ENCODE measurements around the gene B3GLCT.
"Not testable (repeated sequence)": the region's sequence is repeated elsewhere in the genome, so short reads cannot be mapped to it uniquely, and the experiment has no call there.

Gene B3GLCT

DNA sequence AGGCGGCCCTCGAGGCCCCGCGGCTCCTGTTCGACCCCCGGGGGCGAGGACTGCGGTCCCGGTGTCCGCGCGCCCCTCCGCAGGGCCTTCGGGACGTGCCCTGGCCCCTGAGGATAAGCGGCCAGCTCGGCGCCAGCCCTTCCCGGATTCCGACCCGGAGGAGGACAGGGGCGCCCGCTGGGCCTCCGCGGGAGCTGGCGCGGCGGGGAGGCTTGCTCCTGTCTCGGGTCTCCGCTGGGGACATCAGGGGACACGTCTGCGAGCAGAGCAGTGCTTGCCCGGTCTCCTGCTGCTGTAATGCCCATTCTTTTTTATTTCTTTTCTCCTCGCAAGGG lies 829 bp downstream of the B3GLCT start:
- Mint-ChIP-seq H3K27me3 (no peaks in the 10 kb centered on the region), H3K36me3 (ENCODE audit: low read depth) (no peaks in the 10 kb centered on the region), H3K4me3 (peak overlapping the region; percentile 77), H3K27ac (peak overlapping the region; percentile 81), H3K9me3 (no peaks in the 10 kb centered on the region), H3K4me1 (ENCODE audit: low read depth) (peaks cover 47% of the 10 kb centered on the region)
- no peak for DNase-seq

DNA sequence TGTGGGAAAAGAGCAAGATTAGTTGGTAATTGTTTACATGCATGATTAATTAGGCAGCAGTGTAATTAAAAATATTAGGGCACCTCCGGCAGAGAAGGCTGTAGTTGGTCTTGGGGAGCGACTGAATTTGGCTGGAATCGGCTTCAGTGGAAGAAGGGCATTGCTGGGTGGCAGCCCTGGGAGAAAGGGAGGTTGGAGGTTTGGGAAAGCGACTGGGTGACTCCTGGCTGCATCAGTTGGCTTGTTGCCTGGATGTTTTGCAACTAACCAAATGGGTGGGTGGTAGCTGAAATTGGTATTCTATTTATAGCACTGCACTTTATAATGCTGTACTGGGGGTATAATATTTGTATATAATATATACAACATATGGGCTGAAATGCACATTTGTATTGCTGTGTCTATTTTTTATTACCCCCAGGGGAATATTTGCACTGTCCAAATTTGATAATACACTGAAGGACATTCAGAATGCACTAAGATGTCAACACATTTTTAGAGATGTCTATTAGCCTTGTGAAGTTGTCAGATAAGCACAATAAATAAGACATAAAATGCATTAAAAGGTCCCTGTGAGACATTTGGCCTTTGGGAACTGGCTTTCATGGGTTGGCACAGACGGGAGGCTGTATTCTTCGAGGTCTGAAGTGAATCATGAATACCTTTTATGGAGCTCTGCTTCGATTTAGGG lies 1.7 kb downstream of the B3GLCT start:
- Mint-ChIP-seq H3K9me3 (no peaks in the 10 kb centered on the region), H3K27ac (peak overlapping the region; percentile 81), H3K4me3 (peak overlapping the region; percentile 77), H3K36me3 (ENCODE audit: low read depth) (no peaks in the 10 kb centered on the region), H3K27me3 (no peaks in the 10 kb centered on the region), H3K4me1 (ENCODE audit: low read depth) (peaks cover 45% of the 10 kb centered on the region)
- no peak for DNase-seq

DNA sequence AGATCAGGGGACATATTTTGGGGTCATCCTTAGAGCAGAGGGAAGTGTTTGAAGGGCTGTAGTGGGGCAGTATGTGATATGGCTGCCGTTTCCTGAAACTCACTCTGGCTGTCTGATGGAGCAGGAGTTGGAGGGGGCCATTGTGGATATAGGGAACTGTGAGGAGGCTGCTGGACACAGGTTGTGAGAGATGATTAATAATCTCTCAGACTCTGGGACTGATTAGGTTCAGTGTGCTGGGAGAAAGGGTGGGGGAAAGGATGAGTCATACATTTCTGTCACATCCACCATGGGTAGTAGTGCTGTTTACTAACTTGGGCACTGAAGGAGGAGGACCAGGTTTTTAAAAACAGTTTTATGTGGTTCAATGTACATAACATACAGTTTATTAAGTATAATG lies 4.8 kb downstream of the B3GLCT start:
- Mint-ChIP-seq H3K27me3 (no peaks in the 10 kb centered on the region), H3K4me3 (no peak overlapping the region), H3K27ac (peak overlapping the region; percentile 62), H3K36me3 (ENCODE audit: low read depth) (no peaks in the 10 kb centered on the region), H3K9me3 (no peaks in the 10 kb centered on the region), H3K4me1 (ENCODE audit: low read depth) (peaks cover 45% of the 10 kb centered on the region)
- DNase-seq, result no peak

DNA sequence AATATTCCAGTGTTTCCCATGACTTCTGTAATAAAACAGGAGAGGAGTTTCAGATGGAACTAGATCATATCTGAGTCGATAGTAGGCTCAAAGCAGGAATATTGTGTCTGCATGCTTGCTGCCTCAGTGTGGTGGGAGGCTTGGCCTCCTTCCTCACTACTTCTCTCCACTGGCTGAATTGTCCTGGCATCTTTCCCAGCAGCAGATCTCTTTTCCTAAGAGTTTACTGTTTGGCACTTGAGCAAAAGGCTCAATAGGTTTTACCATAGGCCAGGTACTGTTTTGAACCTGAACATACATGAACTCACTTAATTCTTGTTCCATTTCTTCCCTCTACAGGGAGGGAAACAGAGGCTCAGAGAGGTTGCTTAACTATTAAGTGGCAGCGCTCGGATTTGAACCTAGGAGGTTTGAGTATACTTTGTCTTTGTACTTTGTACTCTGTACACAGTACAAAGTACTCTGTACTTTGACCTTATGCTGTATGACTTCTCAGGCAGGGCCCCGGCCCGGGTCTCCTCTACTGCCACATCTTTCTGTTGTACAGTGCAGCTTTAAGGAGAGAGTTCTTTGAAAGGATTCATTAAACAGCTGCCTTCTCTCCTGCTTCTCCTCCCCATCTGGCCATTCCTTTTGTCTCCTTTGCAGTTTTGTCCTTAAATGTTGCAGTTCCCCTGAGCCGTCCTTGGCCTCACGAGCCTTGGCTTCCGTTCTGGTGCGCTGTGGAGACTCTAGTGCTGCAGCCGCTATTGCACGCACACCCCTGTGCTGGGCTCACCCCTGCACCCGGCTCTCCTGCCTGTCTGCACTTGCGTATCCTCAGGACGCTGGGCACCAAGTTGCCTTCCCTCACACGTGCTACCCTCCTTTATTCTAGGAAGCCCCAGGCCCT lies 8.1 kb downstream of the B3GLCT start:
- Mint-ChIP-seq H3K4me1 (ENCODE audit: low read depth) (peaks cover 32% of the 10 kb centered on the region), H3K27ac (no peak overlapping the region), H3K4me3 (no peak overlapping the region), H3K9me3 (no peaks in the 10 kb centered on the region), H3K36me3 (ENCODE audit: low read depth) (no peaks in the 10 kb centered on the region), H3K27me3 (no peaks in the 10 kb centered on the region)
- no peak for DNase-seq

DNA sequence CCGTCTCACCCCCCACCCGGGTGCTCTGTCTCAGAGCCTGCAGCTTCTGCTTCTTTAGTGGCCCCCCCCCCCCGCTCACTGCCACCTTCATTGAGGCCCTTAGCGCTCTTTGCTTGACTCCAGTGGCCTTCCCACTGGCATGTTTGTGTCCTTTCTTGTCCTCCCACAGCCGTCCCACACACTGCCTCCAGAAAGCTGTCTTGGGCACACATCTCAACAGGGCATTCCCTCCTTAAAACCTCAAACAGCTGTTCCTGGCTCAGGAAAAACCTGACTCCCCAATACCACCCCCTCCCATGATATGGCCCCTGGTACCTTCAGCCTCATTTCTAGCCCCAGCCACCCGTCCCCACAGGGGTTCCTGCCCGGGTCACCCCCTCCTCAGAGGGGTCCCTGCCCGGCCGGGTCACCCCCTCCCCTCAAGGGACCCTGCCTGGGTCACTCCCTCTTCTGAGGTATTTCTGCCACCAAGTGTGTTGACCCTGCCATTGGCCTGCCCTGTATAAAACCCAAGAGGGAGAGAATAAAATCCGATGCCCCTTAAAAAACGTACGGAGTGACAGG lies 8.9 kb downstream of the B3GLCT start:
- Mint-ChIP-seq H3K4me1 (ENCODE audit: low read depth) (peaks cover 30% of the 10 kb centered on the region), H3K4me3 (no peak overlapping the region), H3K9me3 (no peaks in the 10 kb centered on the region), H3K27ac (no peak overlapping the region), H3K36me3 (ENCODE audit: low read depth) (no peaks in the 10 kb centered on the region), H3K27me3 (no peaks in the 10 kb centered on the region)
- DNase-seq, result no peak

DNA sequence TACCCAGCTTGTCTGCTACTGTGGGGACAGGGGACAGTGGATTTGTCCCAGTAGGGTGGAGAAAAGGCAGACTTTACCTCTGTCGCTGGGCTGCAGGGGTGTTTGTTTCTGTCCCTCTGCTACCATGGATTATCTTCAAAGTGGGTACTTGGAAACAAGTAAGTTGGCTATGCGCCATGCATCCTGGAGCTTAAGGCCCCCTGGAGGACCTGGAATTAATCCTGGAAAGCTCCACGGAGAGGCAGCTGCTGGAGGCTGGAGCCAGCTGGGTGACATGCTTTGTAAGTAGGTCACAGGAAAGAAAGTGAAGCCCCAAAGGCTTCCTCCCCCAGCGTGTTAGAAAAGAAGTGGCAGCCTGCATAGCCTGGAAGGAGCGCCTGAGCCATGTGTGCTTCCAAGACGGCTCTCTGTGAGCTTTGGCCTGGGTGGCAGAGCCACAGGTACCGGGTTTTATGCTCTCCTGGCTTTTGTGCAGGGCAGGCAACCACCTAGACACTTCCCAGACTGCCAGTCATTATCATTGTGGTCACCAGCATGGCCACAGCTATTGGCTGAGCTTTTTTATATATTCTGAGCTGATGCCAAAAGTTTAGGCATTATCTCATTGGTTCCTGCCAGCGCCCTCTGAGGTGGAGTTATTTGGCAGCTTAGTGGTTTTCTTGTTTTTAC lies 9.5 kb downstream of the B3GLCT start:
- Mint-ChIP-seq H3K27ac (no peak overlapping the region), H3K4me1 (ENCODE audit: low read depth) (peaks cover 30% of the 10 kb centered on the region), H3K9me3 (no peaks in the 10 kb centered on the region), H3K27me3 (no peaks in the 10 kb centered on the region), H3K36me3 (ENCODE audit: low read depth) (no peaks in the 10 kb centered on the region), H3K4me3 (no peak overlapping the region)
- no peak for DNase-seq

DNA sequence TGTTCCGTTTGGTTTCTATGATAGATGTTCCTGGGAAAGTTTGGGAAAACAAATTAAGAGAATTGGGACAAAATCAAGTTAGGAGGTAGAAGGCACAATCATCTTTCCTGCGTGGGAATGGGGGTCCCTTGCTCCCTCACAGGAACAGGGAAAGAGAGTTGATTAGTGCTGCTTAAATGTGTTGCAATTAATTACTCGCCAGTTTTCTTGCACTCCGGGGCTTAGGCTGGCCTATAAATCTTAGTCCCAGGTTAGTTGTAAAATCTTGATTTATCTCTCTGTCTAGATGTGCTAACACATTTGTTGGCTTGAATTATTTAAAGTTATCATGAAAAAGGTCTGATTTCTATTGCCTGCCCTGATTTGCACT lies 10.1 kb downstream of the B3GLCT start:
- no peak overlapping the region for H3K4me3 Mint-ChIP-seq
- H3K9me3 Mint-ChIP-seq, result no peaks in the 10 kb centered on the region
- peaks cover 28% of the 10 kb centered on the region for H3K4me1 Mint-ChIP-seq (ENCODE audit: low read depth)
- H3K27me3 Mint-ChIP-seq, result no peaks in the 10 kb centered on the region
- no peaks in the 10 kb centered on the region for H3K36me3 Mint-ChIP-seq (ENCODE audit: low read depth)
- DNase-seq, result no peak
- H3K27ac Mint-ChIP-seq, result no peak overlapping the region

DNA sequence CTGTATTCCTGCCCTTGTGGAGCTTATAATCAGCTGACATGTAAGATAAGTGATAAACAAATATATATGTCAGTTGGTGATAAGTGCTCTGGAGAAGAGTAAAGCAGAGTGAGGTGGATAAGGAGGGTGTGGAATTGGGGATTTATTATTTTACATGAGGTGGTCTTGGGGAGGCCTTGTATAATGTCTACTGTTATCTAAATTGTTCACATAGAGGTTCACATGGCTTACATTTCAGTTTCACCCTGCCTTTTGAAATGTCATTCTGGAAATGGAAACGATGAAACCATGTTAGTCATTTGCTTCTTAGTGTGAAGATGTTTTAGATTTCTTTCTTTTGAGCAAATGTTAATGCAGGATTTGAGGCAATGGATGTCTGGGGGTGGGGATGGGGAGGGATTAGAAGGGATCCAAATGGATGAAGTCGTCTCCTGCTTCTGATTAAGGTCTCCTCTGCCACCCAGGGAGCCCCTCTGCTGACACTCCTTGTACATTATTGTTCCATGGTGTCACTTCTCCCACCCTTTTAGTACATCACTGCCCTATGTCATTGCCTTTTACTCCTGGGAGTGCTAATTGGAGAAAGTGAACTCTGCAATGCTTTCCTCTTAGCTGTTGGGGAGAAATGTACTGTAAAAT lies 14.0 kb downstream of the B3GLCT start:
- Mint-ChIP-seq H3K4me3 (no peak overlapping the region), H3K9me3 (no peaks in the 10 kb centered on the region), H3K27me3 (no peaks in the 10 kb centered on the region), H3K36me3 (ENCODE audit: low read depth) (peaks cover 8% of the 10 kb centered on the region), H3K4me1 (ENCODE audit: low read depth) (peaks cover 24% of the 10 kb centered on the region), H3K27ac (peak overlapping the region; percentile 58)
- no peak for DNase-seq

DNA sequence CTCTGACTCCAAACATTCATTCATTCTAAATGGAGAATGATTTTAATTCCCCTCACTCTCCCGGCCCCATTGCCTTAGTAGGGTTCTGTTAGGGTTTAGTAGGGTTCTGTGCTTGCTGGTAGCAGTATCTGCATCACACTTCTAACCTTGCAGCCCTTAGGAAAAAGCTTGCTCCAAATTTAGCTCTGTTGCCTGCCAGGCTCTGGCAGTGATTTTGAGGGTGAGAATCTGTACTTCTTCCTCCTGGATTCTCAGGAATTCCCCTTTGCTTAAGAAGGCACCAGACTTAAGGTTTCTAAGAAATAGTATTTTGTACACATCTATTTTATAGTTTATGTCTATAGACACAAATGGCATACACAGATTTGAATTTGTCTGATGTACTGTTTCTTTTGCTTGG lies 14.7 kb downstream of the B3GLCT start:
- Mint-ChIP-seq H3K36me3 (ENCODE audit: low read depth) (peaks cover 8% of the 10 kb centered on the region), H3K9me3 (no peaks in the 10 kb centered on the region), H3K27me3 (no peaks in the 10 kb centered on the region), H3K27ac (no peak overlapping the region), H3K4me1 (ENCODE audit: low read depth) (peaks cover 18% of the 10 kb centered on the region), H3K4me3 (no peak overlapping the region)
- DNase-seq, result no peak

DNA sequence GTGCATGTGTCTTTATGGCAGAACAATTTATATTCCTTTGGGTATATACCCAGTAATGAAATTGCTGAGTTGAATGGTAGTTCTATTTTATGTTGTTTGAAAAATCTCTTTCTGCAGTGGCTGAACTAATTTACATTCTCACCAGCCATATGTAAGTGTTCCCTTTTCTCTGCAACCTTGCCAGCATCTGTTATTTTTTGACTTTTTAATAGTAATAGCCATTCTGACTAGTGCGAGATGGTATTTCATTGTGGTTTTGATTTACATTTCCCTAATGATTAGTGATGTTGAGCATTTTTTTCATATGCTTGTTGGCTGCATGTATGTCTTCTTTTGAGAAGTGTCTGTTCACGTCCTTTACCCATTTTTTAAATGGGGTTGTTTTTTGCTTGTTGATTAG lies 17.1 kb downstream of the B3GLCT start:
- H3K9me3 Mint-ChIP-seq; H3K27ac Mint-ChIP-seq; H3K36me3 Mint-ChIP-seq (ENCODE audit: low read depth); DNase-seq; H3K27me3 Mint-ChIP-seq; H3K4me3 Mint-ChIP-seq: not testable (repeated sequence)
- peaks cover 12% of the 10 kb centered on the region for H3K4me1 Mint-ChIP-seq (ENCODE audit: low read depth)

DNA sequence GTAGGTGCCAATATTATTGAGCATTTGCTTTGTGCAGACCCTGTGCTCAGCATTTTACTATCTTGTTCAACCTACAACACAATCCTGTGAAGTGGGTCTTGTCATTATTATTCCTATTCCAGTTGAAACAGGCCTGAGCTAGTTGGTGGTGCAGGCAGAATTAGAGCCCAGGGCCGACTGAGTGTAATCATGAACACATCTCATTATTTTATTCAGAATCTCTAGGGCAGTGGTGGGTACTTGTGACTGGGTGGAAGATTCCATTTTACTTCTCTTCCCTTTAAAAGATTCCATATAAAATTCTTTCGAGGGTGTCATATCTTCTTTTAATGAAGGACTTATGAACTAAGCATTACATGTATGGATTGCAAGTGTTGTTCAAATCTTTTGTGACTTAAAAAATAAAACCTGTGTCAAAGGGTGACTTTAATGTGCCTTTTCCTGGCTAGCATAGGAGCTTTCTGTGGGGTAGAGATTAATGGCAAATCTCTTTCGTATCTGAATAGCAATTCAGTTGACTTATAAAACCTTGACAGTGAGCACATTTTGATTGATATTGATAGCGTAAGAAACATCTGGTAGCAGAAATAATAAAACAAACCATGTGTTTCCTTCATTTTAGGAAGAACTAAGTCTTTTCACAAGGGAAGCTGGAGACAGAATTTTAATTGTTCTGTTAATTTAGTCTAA lies 20.3 kb downstream of the B3GLCT start:
- Mint-ChIP-seq H3K9me3 (no peaks in the 10 kb centered on the region), H3K36me3 (ENCODE audit: low read depth) (peaks cover 12% of the 10 kb centered on the region), H3K27ac (no peak overlapping the region), H3K27me3 (no peaks in the 10 kb centered on the region), H3K4me3 (no peak overlapping the region), H3K4me1 (ENCODE audit: low read depth) (no peaks in the 10 kb centered on the region)
- DNase-seq, result no peak

DNA sequence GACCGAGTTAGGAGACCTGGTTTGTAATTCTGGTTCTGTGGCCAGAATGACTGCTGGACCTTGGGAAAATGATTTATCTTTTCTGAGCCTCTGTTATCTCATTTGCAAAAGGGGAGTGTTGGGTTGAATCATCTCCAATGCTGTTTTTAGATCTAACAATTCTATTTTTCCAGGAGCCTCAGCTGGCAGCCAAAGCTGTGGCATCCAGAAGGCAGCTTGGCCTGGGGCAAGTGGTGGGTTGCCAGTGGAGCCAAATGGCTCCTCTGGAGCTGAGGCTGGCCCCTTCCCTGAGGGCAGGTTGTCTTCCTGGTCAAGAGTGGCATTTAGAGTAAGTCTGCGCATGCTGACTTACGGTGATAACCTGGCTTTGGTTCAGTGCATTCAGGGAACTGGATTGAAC lies 21.3 kb downstream of the B3GLCT start:
- H3K36me3 Mint-ChIP-seq (ENCODE audit: low read depth), result peaks cover 12% of the 10 kb centered on the region
- no peaks in the 10 kb centered on the region for H3K4me1 Mint-ChIP-seq (ENCODE audit: low read depth)
- no peaks in the 10 kb centered on the region for H3K27me3 Mint-ChIP-seq
- no peak for DNase-seq
- no peak overlapping the region for H3K27ac Mint-ChIP-seq
- H3K9me3 Mint-ChIP-seq, result no peaks in the 10 kb centered on the region
- no peak overlapping the region for H3K4me3 Mint-ChIP-seq

DNA sequence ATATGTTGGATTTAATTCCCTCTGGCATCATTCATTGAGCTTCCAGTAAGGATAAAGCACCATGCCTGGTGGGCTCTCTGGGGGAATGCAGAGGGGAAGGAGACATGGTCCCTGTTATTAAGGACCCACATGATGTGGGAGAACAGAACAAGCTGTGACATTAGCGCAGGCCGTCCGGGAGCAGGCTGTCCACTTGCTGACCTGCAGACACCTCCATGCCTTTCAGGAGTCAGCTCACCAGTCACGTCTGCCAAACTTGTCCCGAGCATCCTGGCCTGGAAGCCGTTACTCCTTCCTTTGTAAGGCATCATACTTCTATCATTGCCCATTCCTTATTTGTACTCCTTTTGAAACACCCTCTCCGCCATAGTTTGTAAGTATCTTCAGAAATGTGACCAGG lies 23.4 kb downstream of the B3GLCT start:
- H3K27ac Mint-ChIP-seq, result no peak overlapping the region
- peaks cover 4% of the 10 kb centered on the region for H3K36me3 Mint-ChIP-seq (ENCODE audit: low read depth)
- H3K4me3 Mint-ChIP-seq, result no peak overlapping the region
- H3K4me1 Mint-ChIP-seq (ENCODE audit: low read depth), result peaks cover 5% of the 10 kb centered on the region
- DNase-seq, result no peak
- H3K27me3 Mint-ChIP-seq, result no peaks in the 10 kb centered on the region
- no peaks in the 10 kb centered on the region for H3K9me3 Mint-ChIP-seq

DNA sequence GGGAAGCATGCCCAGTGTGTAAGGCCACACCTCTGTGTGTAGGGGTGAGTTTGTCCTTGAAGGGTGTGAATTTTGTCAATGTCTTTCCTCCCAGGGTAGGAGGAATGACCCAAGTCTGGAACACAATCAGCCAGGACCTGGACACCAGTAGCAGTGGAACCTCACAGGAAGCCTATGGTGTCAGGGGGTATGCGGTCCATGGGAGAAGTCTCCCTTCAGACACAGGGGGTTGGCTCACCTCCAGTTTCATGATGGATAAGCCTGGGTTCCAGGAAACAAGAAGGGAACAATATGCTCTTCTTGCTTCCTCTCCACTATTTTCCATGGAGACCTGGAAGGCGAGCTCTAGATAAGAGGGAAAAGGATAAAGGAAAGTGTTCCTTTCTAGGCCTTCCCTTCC lies 23.9 kb downstream of the B3GLCT start:
- H3K9me3 Mint-ChIP-seq, result no peaks in the 10 kb centered on the region
- peaks cover 4% of the 10 kb centered on the region for H3K36me3 Mint-ChIP-seq (ENCODE audit: low read depth)
- H3K27ac Mint-ChIP-seq, result no peak overlapping the region
- DNase-seq, result no peak
- no peak overlapping the region for H3K4me3 Mint-ChIP-seq
- H3K27me3 Mint-ChIP-seq, result no peaks in the 10 kb centered on the region
- peaks cover 5% of the 10 kb centered on the region for H3K4me1 Mint-ChIP-seq (ENCODE audit: low read depth)
